ENCODE results near the gene RPL37A. TPM values are rescaled to one million over a fixed set of nuclear protein-coding genes. Genes with fewer than 3 reads are reported as not detected.

The RPL37A gene
- total RNA-seq, 4 donors from 2014 or later = 1,101 to 2,003 (median 1,461) TPM

GRCh38 chr2:216478151-216478550 lies 20.5 kb upstream of the RPL37A start:
- TF ChIP-seq, protein P1, sequence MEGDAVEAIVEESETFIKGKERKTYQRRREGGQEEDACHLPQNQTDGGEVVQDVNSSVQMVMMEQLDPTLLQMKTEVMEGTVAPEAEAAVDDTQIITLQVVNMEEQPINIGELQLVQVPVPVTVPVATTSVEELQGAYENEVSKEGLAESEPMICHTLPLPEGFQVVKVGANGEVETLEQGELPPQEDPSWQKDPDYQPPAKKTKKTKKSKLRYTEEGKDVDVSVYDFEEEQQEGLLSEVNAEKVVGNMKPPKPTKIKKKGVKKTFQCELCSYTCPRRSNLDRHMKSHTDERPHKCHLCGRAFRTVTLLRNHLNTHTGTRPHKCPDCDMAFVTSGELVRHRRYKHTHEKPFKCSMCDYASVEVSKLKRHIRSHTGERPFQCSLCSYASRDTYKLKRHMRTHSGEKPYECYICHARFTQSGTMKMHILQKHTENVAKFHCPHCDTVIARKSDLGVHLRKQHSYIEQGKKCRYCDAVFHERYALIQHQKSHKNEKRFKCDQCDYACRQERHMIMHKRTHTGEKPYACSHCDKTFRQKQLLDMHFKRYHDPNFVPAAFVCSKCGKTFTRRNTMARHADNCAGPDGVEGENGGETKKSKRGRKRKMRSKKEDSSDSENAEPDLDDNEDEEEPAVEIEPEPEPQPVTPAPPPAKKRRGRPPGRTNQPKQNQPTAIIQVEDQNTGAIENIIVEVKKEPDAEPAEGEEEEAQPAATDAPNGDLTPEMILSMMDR (IDR thresholded peaks at IDR 0.05; ENCODE audit: low read depth) = no peak

DNA sequence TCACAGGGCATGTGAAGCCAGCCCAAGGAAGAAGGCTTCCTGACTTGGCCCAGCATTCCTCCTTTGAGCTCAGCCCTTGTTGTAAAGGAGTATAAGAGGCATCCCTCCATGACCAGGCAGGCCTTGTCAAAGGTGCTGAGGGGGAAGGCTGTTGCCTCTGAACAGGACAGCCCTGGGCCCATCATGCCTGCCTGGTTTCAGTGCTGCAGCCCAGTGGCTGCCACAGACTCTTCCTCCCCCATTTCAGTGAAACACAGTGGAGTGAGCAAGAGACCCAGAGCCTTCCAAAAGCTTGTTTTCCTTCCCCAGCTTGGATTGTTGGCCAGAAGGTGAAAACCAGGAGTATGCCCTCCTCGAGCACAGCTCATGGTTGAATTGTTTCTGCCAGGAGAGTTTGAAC lies 19.9 kb upstream of the RPL37A start:
- TF ChIP-seq, protein P1 (IDR thresholded peaks at IDR 0.05; ENCODE audit: low read depth) = no peak

DNA sequence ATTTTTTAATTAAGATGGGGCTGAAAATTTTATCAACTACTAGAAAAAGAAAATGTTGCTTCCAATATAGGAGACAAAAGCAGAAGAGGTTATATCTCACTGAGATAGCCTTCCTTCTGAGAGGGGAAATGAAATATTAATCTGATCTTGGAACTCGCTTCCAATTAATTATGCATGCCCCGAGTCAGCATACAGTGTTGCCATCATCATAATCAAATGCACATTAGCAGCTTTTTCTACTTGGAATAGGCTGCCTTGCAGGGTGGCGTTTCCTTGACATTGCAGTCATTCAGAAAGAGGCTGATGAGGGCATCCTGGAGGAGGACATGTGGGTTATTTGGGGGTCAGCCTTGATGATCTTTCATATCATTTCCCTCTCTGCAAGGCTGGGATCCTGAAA lies 18.4 kb upstream of the RPL37A start:
- TF ChIP-seq, protein P1 (IDR thresholded peaks at IDR 0.05; ENCODE audit: low read depth) = no peak

GRCh38 chr2:216482640-216483039 lies 16.0 kb upstream of the RPL37A start:
- TF ChIP-seq, protein P1 (IDR thresholded peaks at IDR 0.05; ENCODE audit: low read depth) = no peak

DNA sequence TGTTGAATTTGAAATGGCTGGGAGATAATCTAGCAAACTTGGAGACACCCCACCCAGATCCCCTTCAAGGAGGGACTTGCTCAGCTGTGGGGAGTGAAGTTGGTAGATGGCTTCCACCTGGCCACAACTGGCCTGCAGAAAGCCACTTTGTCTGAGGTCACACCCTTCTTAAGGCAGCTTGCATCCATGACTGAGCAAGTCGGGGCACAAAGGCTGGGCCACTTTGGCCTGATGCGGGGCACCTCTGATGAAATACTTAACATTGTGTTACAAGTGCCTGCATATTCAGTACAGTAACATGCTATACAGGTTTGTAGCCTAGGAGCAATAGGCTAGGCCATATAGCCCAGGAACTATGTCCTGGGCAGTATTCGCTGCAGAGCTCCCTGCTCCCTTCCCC lies 13.4 kb upstream of the RPL37A start:
- TF ChIP-seq, protein P1 (IDR thresholded peaks at IDR 0.05; ENCODE audit: low read depth) = no peak

DNA sequence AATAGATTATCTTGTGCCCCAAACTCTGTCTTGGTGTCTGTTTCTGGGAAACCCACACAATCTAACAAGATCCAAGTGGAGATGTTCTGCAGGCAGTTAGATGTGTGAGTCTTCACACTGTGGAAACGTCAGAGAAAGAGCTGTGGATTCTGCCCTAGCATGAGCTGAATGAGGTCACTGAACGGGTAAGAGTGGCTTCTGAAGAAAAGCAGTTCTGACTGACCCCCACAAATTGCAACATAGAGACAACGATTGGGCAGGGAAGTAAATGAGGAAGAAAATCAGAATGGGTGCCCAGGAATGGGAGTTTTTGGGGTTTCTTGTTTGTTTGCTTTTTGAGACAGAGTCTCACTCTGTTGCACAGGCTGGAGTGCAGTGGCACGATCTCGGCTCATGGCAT lies 12.9 kb upstream of the RPL37A start:
- TF ChIP-seq, protein P1 (IDR thresholded peaks at IDR 0.05; ENCODE audit: low read depth) = no peak

DNA sequence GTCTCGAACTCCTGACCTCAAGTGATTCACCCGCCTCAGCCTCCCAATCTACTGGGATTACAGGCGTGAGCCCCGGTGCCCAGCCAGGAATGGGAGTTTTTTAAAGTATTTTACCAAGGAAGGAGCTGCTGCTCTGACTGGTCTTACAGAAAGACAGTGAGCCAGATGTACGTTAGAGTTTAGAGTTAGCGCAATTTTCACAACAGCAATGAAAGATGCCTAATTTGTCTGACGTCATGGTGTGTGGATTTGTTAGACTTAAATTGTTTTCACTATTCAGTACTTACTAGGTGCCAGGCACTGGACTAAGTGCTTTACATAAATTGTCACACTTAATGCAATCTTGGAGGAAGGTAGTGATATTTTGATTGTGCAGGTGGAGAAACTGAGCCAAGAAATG lies 12.4 kb upstream of the RPL37A start:
- TF ChIP-seq, protein P1 (IDR thresholded peaks at IDR 0.05; ENCODE audit: low read depth) = no peak

Measured in subcutaneous adipose tissue (tissue), 4 donors.